HG03060 (cell line): Measurements from ENCODE around the gene VENTX.
"Not testable (repeated sequence)": the region's sequence is repeated elsewhere in the genome, so short reads cannot be mapped to it uniquely, and the experiment has no call there.

Experiments used
- ATAC-seq: cut with Tn5 transposase; IDR thresholded peaks from one replicate; pipeline ENCODE4 v1.9.1; 2021; ENCODE audit warnings: low read depth, moderate number of reproducible peaks; ENCODE audit not compliant: unreplicated experiment

Gene VENTX

GRCh38 chr10:133234796-133235195 is 2.9 kb upstream of the VENTX start:
- ATAC-seq, result not testable (repeated sequence)

GRCh38 chr10:133235265-133235855 is 2.3 kb upstream of the VENTX start:
- no peak for ATAC-seq

- no peak for ATAC-seq
Measured at GRCh38 chr10:133235932-133236331, 1.7 kb upstream of the VENTX start.

- ATAC-seq, result no peak
Measured at GRCh38 chr10:133236401-133237240, 1.0 kb upstream of the VENTX start.

- ATAC-seq, result no peak
Measured at GRCh38 chr10:133237241-133237587, 441 bp upstream of the VENTX start.

GRCh38 chr10:133238466-133238804 is 780 bp downstream of the VENTX start:
- no peak for ATAC-seq

- ATAC-seq, result no peak
Measured at GRCh38 chr10:133239990-133240389, 2.3 kb downstream of the VENTX start.

- no peak for ATAC-seq
Measured at GRCh38 chr10:133241501-133242205, 4.0 kb downstream of the VENTX start.

GRCh38 chr10:133242611-133243356 is 5.1 kb downstream of the VENTX start:
- ATAC-seq, result no peak

- ATAC-seq, result no peak
Measured at GRCh38 chr10:133243593-133243992, 5.9 kb downstream of the VENTX start.

GRCh38 chr10:133245439-133246235 is 8.0 kb downstream of the VENTX start:
- no peak for ATAC-seq

GRCh38 chr10:133246236-133246626 is 8.6 kb downstream of the VENTX start:
- ATAC-seq, result no peak

GRCh38 chr10:133247681-133248333 is 10.2 kb downstream of the VENTX start:
- no peak for ATAC-seq

GRCh38 chr10:133248334-133248715 is 10.7 kb downstream of the VENTX start:
- ATAC-seq, result no peak

GRCh38 chr10:133249094-133249780 is 11.6 kb downstream of the VENTX start:
- ATAC-seq, result no peak

GRCh38 chr10:133249975-133250754 is 12.5 kb downstream of the VENTX start:
- no peak for ATAC-seq

- ATAC-seq, result no peak
Measured at GRCh38 chr10:133251388-133252222, 13.9 kb downstream of the VENTX start.

- no peak for ATAC-seq
Measured at GRCh38 chr10:133252223-133252552, 14.5 kb downstream of the VENTX start.
